HEK293T (cell line): ENCODE measurements around the gene GPR18.
"Not testable (repeated sequence)": the region's sequence is repeated elsewhere in the genome, so short reads cannot be mapped to it uniquely, and the experiment has no call there.

Experiments
- CTCF ChIA-PET: fragments of 350-600 bp; formaldehyde crosslinking; extraction: SDS; loops from one replicate; lab custom pipeline; 2021; ENCODE audit warnings: antibody characterized with exemption, inconsistent platforms; lab: Yijun Ruan, JAX
- POLR2A ChIA-PET: fragments of 350-600 bp; formaldehyde crosslinking; extraction: SDS; loops from one replicate; lab custom pipeline; 2020; ENCODE audit warnings: antibody characterized with exemption, inconsistent platforms; lab: Yijun Ruan, JAX
- DNase-seq: peaks from one replicate; pipeline ENCODE4 v3.0.0; 2012; ENCODE audit warnings: mixed read lengths; ENCODE audit errors: extremely low spot score
- ARNT ChIP-seq: fragments of 450-650 bp; IDR thresholded peaks from 2 replicates; pipeline ENCODE4 v1.6.1; 2017; ENCODE audit warnings: mild to moderate bottlenecking
- BHLHE40 ChIP-seq: fragments of 450-650 bp; IDR thresholded peaks from 2 replicates; pipeline ENCODE4 v1.6.1; 2016; ENCODE audit warnings: mild to moderate bottlenecking, moderate library complexity, borderline replicate concordance
- CTBP1 ChIP-seq: fragments of 450-650 bp; IDR thresholded peaks from 2 replicates; pipeline ENCODE4 v1.6.1; 2016; ENCODE audit warnings: borderline replicate concordance
- ELF4 ChIP-seq: fragments of 450-650 bp; IDR thresholded peaks from 2 replicates; pipeline ENCODE4 v1.6.1; 2017; ENCODE audit warnings: antibody characterized with exemption
- FOXA1 ChIP-seq: fragments of 450-650 bp; IDR thresholded peaks from 2 replicates; pipeline ENCODE4 v1.6.1; 2016; ENCODE audit warnings: mild to moderate bottlenecking
- FOXK2 ChIP-seq: fragments of 450-650 bp; IDR thresholded peaks from 2 replicates; pipeline ENCODE4 v1.6.1; 2016; ENCODE audit warnings: mild to moderate bottlenecking
- FOXM1 ChIP-seq: fragments of 450-650 bp; IDR thresholded peaks from 2 replicates; pipeline ENCODE4 v1.6.1; 2017; ENCODE audit warnings: mild to moderate bottlenecking, borderline replicate concordance
- HDGF ChIP-seq: fragments of 450-650 bp; IDR thresholded peaks from 2 replicates; pipeline ENCODE4 v1.6.1; 2017; ENCODE audit warnings: antibody characterized with exemption, borderline replicate concordance
- L3MBTL2 ChIP-seq: fragments of 450-650 bp; conservative IDR thresholded peaks from 2 replicates; pipeline ENCODE4 v1.6.1; 2016; ENCODE audit warnings: mild to moderate bottlenecking
- LEF1 ChIP-seq: fragments of 450-650 bp; IDR thresholded peaks from 2 replicates; pipeline ENCODE4 v1.6.1; 2017; ENCODE audit warnings: mild to moderate bottlenecking, borderline replicate concordance
- NFRKB ChIP-seq: fragments of 450-650 bp; IDR thresholded peaks from 2 replicates; pipeline ENCODE4 v1.6.1; 2016; ENCODE audit warnings: mild to moderate bottlenecking, moderate library complexity
- SP1 ChIP-seq: fragments of 450-650 bp; IDR thresholded peaks from 2 replicates; pipeline ENCODE4 v1.6.1; 2017
- SUZ12 ChIP-seq: fragments of 450-650 bp; IDR thresholded peaks from 2 replicates; pipeline ENCODE4 v1.6.1; 2016; ENCODE audit warnings: mild to moderate bottlenecking
- TARDBP ChIP-seq: fragments of 450-650 bp; IDR thresholded peaks from 2 replicates; pipeline ENCODE4 v1.6.1; 2016
- ZNF384 ChIP-seq: fragments of 450-650 bp; IDR thresholded peaks from 2 replicates; pipeline ENCODE4 v1.6.1; 2016
- TF ChIP-seq, protein P1 (sequence below): fragments of 450-650 bp; IDR thresholded peaks from 2 replicates; pipeline ENCODE4 v1.6.1; 2016

Gene GPR18

DNA sequence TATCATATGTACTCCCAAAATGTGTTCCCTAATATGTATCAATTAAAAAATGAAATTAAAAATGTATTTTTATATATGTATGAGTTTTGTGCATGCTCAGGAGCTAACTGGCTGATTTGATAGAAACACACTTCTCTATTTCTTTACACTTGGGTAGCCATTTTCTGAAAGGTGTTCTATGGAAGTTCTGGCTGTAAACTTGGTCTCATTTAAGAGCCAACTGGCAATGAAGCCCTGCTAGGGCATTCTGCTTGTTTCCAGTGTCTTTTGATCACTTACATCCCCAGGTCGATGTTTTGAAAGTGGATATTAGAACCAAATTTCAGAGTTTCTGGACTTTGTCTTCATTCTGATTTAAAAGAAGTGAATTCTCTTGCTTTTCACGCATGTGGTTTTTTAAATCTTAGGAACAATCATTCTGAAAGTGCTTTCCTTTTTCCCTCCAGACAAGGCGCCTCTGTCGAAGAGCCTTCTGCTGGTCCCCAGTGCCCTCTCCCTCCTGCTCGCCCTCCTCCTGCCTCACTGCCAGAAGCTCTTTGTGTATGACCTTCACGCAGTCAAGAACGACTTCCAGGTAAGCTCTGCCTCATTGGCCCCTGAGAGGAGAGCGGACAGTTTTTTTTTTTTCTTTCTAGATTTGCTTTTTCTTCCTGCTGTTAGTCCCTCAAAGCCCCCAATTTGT lies 20.1 kb downstream of the GPR18 start:
- POLR2A ChIA-PET: no interaction called here
- no peak for DNase-seq
- CTCF ChIA-PET: no interaction called here
- TF ChIP-seq NFRKB: no peak

GRCh38 chr13:99231721-99232120 lies 26.5 kb downstream of the GPR18 start:
- TF ChIP-seq ZNF384: no peak
- TF ChIP-seq, protein P1, sequence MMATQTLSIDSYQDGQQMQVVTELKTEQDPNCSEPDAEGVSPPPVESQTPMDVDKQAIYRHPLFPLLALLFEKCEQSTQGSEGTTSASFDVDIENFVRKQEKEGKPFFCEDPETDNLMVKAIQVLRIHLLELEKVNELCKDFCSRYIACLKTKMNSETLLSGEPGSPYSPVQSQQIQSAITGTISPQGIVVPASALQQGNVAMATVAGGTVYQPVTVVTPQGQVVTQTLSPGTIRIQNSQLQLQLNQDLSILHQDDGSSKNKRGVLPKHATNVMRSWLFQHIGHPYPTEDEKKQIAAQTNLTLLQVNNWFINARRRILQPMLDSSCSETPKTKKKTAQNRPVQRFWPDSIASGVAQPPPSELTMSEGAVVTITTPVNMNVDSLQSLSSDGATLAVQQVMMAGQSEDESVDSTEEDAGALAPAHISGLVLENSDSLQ: peak; percentile 78
- ChIA-PET CTCF (no interaction called here), POLR2A (interaction anchor here (1.0 kb wide), 1 partner anchor 31 kb away, joined by 3 read pairs; the partner anchor contains the start of gene UBAC2)
- no peak for DNase-seq

GRCh38 chr13:99230991-99231390 lies 27.2 kb downstream of the GPR18 start:
- ChIA-PET CTCF (no interaction called here), POLR2A (no interaction called here)
- TF ChIP-seq ELF4: no peak
- no peak for TF ChIP-seq HDGF
- no peak for DNase-seq

DNA sequence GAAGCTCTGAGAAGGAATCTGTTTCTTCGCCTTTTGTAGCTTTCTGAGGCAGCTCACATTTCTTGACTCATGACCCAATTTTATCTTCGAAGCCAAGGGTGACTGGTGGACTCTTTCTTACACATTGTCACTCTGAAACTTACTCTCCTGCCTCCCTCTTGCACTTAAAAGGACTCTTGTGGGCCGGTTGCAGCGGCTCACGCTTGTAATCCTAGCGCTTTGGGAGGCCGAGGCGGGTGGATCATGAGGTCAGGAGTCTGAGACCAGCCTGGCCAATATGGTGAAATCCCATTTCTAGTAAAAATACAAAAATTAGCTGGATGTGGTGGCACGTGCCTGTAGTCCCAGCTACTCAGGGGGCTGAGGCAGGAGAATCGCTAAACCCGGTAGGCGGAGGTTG lies 27.6 kb downstream of the GPR18 start:
- CTCF ChIA-PET, DNase-seq: not testable (repeated sequence)
- POLR2A ChIA-PET: interaction anchor here (0.6 kb wide), 1 partner anchor 50 kb away, joined by 4 read pairs; no protein-coding TSS in a partner anchor

DNA sequence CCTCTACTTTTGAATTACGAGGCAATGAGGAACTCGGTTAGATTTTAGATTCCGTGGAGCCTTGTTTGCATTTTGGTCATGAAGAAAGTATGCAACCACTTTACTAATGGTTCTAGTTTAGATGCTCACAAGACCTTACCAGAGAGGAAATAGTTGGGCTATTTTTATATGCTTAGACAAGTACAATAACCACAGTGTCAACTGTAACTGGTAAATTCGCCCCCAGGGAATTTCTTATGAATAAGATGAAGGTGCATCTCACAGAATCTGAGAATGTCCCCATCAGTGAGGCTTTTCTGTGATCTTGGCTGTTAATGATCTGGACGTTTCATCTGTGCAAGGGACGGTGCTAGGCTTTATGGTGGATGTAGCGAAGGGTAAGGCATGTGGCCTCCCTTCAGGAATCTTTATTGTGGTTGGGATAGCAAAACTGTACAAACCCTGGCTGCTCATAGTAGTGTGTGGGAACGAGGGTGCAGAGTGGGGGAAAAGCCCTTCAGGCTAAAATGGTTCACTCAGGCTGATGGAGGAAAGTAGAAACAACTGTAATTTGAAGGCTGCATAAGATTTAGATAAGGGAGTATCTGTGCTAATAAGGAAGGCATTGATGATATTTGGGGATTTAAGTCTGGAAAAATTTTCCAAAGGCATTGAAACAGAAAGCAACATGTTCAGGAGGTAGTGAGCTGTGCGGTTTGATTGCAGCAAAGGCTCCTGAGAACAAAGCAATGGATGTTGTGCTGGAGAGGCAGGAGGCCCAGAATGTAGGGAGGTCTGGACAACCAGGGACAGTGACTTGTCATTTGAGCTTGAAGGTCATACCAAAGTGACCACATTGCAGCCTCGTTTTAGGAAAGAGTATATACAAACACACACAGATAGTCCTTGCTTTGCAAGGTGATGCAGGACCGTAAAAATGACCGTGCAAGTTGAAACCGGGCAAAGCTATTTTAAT lies 29.2 kb downstream of the GPR18 start:
- ChIA-PET CTCF (no interaction called here), POLR2A (no interaction called here)
- no peak for DNase-seq
- TF ChIP-seq L3MBTL2 (no peak), CTBP1 (no peak), FOXM1 (no peak), ELF4 (no peak), FOXK2 (no peak), BHLHE40 (no peak), HDGF (no peak), SP1 (no peak), ZNF384 (no peak), FOXA1 (no peak), ARNT (no peak), SUZ12 (no peak), LEF1 (no peak)
- TF ChIP-seq, protein P1: no peak

DNA sequence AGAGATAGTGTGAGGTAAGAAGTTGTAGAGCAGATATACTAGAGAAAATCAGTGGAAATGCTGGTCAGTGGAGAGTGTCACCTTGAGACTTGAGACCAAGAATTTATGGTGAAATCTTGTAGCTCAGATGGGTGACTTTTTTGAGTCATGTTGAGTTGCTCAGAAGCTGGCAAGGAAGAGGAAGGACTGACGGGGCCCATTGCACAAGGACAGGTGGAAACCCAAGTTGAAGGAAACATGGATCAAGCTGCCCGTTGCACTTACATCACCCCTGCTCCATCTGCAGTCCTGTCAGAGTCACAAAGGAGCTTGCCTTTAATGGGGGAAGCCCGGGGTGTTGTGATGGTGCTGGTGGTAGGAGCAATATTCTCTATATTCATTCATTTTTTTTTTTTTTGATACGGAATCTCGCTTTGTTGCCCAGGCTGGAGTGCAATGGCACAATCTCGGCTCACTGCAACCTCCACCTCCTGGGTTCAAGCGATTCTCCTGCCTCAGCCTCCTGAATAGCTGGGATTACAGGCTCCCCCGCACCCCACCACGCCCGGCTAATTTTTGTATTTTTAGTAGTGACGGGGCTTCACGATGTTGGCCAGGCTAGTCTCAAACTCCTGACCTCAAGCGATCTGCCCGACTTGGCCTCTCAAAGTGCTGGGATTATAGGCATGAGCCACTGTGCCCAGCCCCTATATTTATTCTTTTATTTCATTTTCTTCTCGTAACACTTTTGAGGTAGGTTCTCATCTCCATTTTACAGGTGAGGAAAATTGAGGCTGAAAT lies 30.1 kb downstream of the GPR18 start:
- ChIA-PET POLR2A (interaction anchor here (0.6 to 1.7 kb wide), 2 partner anchors 19 to 28 kb away, joined by 3 to 9 read pairs; partner anchors contain the start of gene UBAC2), CTCF (no interaction called here)
- TF ChIP-seq ELF4: no peak
- no peak for TF ChIP-seq HDGF
- TF ChIP-seq, protein P1: no peak
- no peak for TF ChIP-seq SUZ12
- TF ChIP-seq CTBP1: no peak
- TF ChIP-seq LEF1: no peak
- no peak for TF ChIP-seq FOXA1
- TF ChIP-seq NFRKB: no peak
- TF ChIP-seq SP1: no peak
- TF ChIP-seq ARNT: no peak
- TF ChIP-seq L3MBTL2: no peak
- no peak for TF ChIP-seq FOXM1
- TF ChIP-seq FOXK2: no peak
- no peak for TF ChIP-seq TARDBP
- DNase-seq: no peak
